Psoas muscle (tissue), 8 donors: ENCODE measurements around the gene MRPL36. TPM values are rescaled to one million over a fixed set of nuclear protein-coding genes. Genes with fewer than 3 reads are reported as not detected.

ENCODE experiments used
- ATAC-seq, 4 donors: fragments of 200-7000 bp; cut with Tn5 transposase; one replicate each; pipeline ENCODE4 v1.9.1; 2020; ENCODE audit warnings: moderate library complexity in 3 of 4, mild to moderate bottlenecking in 2 of 4
- DNase-seq, 2 donors: peaks; one replicate each; pipeline ENCODE4 v3.0.0-alpha.2; 2020
- H3K27ac ChIP-seq: fragments of 200-600 bp; one replicate; pipeline ENCODE4 v1.8.0; 2022
- H3K27me3 ChIP-seq, 3 donors: fragments of 200-600 bp in 1 of 3; one replicate each; pipeline versions ENCODE4 v1.6.1 to v1.8.0; 2013 to 2022; ENCODE audit warnings: low read length in 2 of 3, mild to moderate bottlenecking in 2 of 3, moderate library complexity in 1 of 3; ENCODE audit not compliant: insufficient read depth in 3 of 3
- H3K36me3 ChIP-seq, 2 donors: fragments of 200-600 bp in 1 of 2; one replicate each; pipeline versions ENCODE4 v1.6.1 to v1.8.0; 2013 to 2022; ENCODE audit warnings: low read depth in 1 of 2, mild to moderate bottlenecking in 1 of 2, moderate library complexity in 1 of 2; ENCODE audit not compliant: insufficient read depth in 1 of 2
- H3K4me1 ChIP-seq: fragments of 200-600 bp; one replicate; pipeline ENCODE4 v1.8.0; 2022
- H3K4me3 ChIP-seq: fragments of 200-600 bp; one replicate; pipeline ENCODE4 v1.8.0; 2022; ENCODE audit warnings: mild to moderate bottlenecking
- H3K9me3 ChIP-seq: fragments of 200-600 bp; one replicate; pipeline ENCODE4 v1.8.0; 2022
- WGBS, 3 donors: extraction: QIAGEN DNeasy Blood & Tissue Kit; methylation state at CpG; one replicate each; pipeline versions ENCODE4 v1.1.6 to v1.1.7; 2013; 5-methylcytosine and 5-hydroxymethylcytosine counted together
- intact Hi-C, 2 donors: fragments of 100-400 bp; cut with DNase I; formaldehyde crosslinking; loops; one replicate each; pipeline versions ENCODE4 v1.11.0 to v1.14.2; 2022
- polyA plus RNA-seq, 3 donors: library from polyadenylated mRNA; stranded (reverse); fragments of 200-250 nt; gene quantifications; one replicate each; pipeline ENCODE4 v1.2.3, GENCODE V29; 2013
- total RNA-seq, 4 donors: library from RNA; stranded (reverse); fragmentation: NEBNext Ultra II Directional in 2 of 4; extraction: Animal tissue kit (Norgen Biotek cat#: 25700) in 2 of 4; gene quantifications; one replicate each; pipeline versions ENCODE4 v1.2.1 to v1.2.4, GENCODE V29; 2021 to 2023
- TF ChIP-seq, protein P1 (sequence below): fragments of 200-600 bp; IDR thresholded peaks from one replicate; pipeline ENCODE4 v1.8.0; 2022; ENCODE audit warnings: antibody characterized with exemption
- donor health status: healthy with polysubstance abuse.
- donor health status: DM: no; HTN: no; CAD: no; lungs with moderate emphysema.
- donor health status: Bipolar disorder and iron deficiency.
- donor health status: healthy.
- donor health status: DM: yes; HTN: yes; CAD: no.
- donor health status: DM: no; HTN: no; CAD: no.
- donor health status: DM: no; HTN: no; CAD: no.
- donor health status: DM: yes; HTN: yes; CAD: no.

Gene MRPL36
- total and polyA plus RNA-seq, 7 donors, result 61.6 to 216 (median 111) TPM

- H3K4me1 ChIP-seq, result no peaks in the 10 kb centered on the region
- H3K9me3 ChIP-seq, result no peaks in the 10 kb centered on the region
- ATAC-seq (no peak), DNase-seq (no peak)
- peaks cover 0 to 14% of the 10 kb centered on the region in 2 donors for H3K36me3 ChIP-seq
- TF ChIP-seq, protein P1, sequence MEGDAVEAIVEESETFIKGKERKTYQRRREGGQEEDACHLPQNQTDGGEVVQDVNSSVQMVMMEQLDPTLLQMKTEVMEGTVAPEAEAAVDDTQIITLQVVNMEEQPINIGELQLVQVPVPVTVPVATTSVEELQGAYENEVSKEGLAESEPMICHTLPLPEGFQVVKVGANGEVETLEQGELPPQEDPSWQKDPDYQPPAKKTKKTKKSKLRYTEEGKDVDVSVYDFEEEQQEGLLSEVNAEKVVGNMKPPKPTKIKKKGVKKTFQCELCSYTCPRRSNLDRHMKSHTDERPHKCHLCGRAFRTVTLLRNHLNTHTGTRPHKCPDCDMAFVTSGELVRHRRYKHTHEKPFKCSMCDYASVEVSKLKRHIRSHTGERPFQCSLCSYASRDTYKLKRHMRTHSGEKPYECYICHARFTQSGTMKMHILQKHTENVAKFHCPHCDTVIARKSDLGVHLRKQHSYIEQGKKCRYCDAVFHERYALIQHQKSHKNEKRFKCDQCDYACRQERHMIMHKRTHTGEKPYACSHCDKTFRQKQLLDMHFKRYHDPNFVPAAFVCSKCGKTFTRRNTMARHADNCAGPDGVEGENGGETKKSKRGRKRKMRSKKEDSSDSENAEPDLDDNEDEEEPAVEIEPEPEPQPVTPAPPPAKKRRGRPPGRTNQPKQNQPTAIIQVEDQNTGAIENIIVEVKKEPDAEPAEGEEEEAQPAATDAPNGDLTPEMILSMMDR, result no peak
- H3K27ac ChIP-seq, result no peak overlapping the region
- no peaks in the 10 kb centered on the region for H3K27me3 ChIP-seq
- H3K4me3 ChIP-seq, result no peak overlapping the region
- 79 to 86% (median 82%) methylated on average over 15 to 16 of the region's 16 CpGs for WGBS, 3 donors
- intact Hi-C loops, result no loop called here
Observed at GRCh38 chr5:1833264-1834021, 33.8 kb upstream of the MRPL36 start.

DNA sequence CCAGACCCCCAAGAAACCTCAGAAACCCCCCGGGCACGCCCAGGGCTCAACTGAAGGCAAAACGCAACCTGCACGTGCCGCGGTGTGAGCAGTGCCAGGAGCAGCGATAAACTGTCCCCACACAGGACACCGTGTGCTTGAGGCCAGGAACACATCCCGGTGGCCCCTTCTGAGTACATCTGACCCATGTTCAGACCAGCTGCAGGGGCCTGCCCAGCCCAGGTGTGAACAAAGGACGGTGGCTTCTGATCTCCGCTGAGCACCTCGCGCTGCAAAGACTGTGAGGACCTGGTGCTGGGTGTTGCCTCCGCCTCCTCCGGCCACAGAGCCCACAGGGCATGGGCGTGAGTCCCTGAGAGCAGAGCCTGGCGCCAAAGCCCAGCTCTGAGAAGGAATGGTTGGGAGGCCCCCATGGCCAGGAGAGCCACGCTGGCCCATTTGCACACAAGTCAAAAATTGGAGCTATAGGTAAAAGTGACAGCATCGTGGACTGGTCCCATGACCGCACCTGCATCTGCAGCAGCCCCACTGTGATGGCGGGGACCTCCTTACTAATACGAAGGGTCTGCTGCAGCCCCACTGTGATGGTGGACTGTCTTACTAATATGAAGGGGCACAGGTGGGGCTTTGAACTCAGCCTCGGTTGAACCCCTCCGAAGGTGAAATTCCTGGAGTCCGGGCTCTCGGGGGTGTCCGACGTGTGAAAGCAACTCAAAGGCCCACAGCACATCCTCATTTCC lies 33.0 kb upstream of the MRPL36 start:
- Histone ChIP-seq H3K27me3 (no peaks in the 10 kb centered on the region), H3K9me3 (no peaks in the 10 kb centered on the region), H3K4me3 (no peak overlapping the region), H3K27ac (no peak overlapping the region), H3K4me1 (no peaks in the 10 kb centered on the region), H3K36me3 (peaks cover 0 to 16% of the 10 kb centered on the region in 2 donors)
- WGBS, 3 donors, result 84 to 87% (median 85%) methylated on average over 28 of the region's 28 CpGs
- DNase-seq (no peak), ATAC-seq (peak in 1 of 4 donors; percentile 26)
- TF ChIP-seq, protein P1, result no peak
- intact Hi-C loops, result no loop called here

- ATAC-seq (no peak), DNase-seq (no peak)
- intact Hi-C loops, result no loop called here
- TF ChIP-seq, protein P1, result no peak
- no peaks in the 10 kb centered on the region for H3K9me3 ChIP-seq
- no peaks in the 10 kb centered on the region for H3K27me3 ChIP-seq
- no peak overlapping the region for H3K4me3 ChIP-seq
- H3K27ac ChIP-seq, result no peak overlapping the region
- H3K4me1 ChIP-seq, result no peaks in the 10 kb centered on the region
- H3K36me3 ChIP-seq, result peaks cover 0 to 21% of the 10 kb centered on the region in 2 donors
- 51 to 52% (median 51%) methylated on average over 14 of the region's 14 CpGs for WGBS, 3 donors
Observed at GRCh38 chr5:1831677-1832313, 32.2 kb upstream of the MRPL36 start.

DNA sequence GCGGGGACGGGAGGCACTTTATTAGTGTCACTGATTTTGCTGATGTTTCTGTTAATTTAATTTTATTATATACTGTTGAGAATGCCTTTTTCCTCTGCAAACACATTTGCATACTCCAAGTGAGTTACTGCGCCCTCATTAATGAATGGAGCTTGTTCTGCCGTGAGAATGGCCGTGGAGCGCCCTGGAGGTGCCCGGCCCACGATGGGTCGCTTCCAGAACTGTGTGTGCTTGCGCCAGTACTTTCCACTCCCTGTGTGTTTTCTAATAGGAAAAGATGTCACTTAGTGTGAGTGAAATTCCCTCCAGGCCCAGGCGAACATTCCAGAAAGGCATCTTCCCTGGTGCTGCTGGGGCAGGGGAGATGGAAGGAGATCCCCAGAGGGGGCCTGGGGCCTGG lies 31.6 kb upstream of the MRPL36 start:
- 86 to 90% (median 88%) methylated on average over 11 of the region's 11 CpGs for WGBS, 3 donors

More for the DNA sequence above, 31.6 kb upstream of the MRPL36 start:
- TF ChIP-seq, protein P1, result no peak
- DNase-seq (no peak), ATAC-seq (no peak)
- Histone ChIP-seq H3K4me3 (no peak overlapping the region), H3K9me3 (no peaks in the 10 kb centered on the region), H3K27me3 (no peaks in the 10 kb centered on the region), H3K27ac (no peak overlapping the region), H3K4me1 (no peaks in the 10 kb centered on the region), H3K36me3 (peaks cover 0 to 25% of the 10 kb centered on the region in 2 donors)
- intact Hi-C loops, result no loop called here
